Astrocyte of the spinal cord (primary cell): Measurements from ENCODE around the gene SAPCD2.

Experiments used
- DNase-seq: peaks from one replicate; pipeline ENCODE4 v3.0.0; 2011; ENCODE audit warnings: low read depth, low spot score
- H3K4me3 ChIP-seq: 2 replicates; pipeline ENCODE4 v1.5.1; 2011; ENCODE audit warnings: low read depth, mild to moderate bottlenecking, low read length, moderate library complexity
- CTCF ChIP-seq: IDR thresholded peaks from 2 replicates; pipeline ENCODE4 v1.5.1; 2012; ENCODE audit warnings: low read depth, mild to moderate bottlenecking, low read length, inconsistent platforms
- in situ Hi-C: cut with HindIII; loops from 2 replicates; pipeline ENCODE4 v1.10.0; 2017; ENCODE audit warnings: low sequenced_read_pairs

The SAPCD2 gene

GRCh38 chr9:137026384-137026783, 44.0 kb downstream of the SAPCD2 start:
- H3K4me3 ChIP-seq: no peak overlapping the region
- DNase-seq: no peak
- TF ChIP-seq CTCF: no peak
- in situ Hi-C loops: loop anchor here (25.0 kb wide), 1 partner anchor 89 kb away; the partner anchor contains the start of genes C8G and FBXW5

GRCh38 chr9:137025517-137025966, 44.8 kb downstream of the SAPCD2 start:
- TF ChIP-seq CTCF: no peak
- no peak overlapping the region for H3K4me3 ChIP-seq
- in situ Hi-C loops: loop anchor here (25.0 kb wide), 1 partner anchor 88 kb away; the partner anchor contains the start of genes C8G and FBXW5
- DNase-seq: no peak

GRCh38 chr9:137023583-137023991, 46.8 kb downstream of the SAPCD2 start:
- in situ Hi-C loops: no loop called here

GRCh38 chr9:137023157-137023556, 47.2 kb downstream of the SAPCD2 start:
- no peak for DNase-seq
- H3K4me3 ChIP-seq: no peak overlapping the region
- in situ Hi-C loops: no loop called here
- no peak for TF ChIP-seq CTCF

More at GRCh38 chr9:137023583-137023991, 46.8 kb downstream of the SAPCD2 start:
- no peak for TF ChIP-seq CTCF
- no peak for DNase-seq
- no peak overlapping the region for H3K4me3 ChIP-seq

- TF ChIP-seq CTCF: no peak
- H3K4me3 ChIP-seq: no peak overlapping the region
- in situ Hi-C loops: no loop called here
- DNase-seq: no peak
Observed at GRCh38 chr9:137022662-137023008, 47.7 kb downstream of the SAPCD2 start.

- H3K4me3 ChIP-seq: no peak overlapping the region
- in situ Hi-C loops: no loop called here
- no peak for DNase-seq
- no peak for TF ChIP-seq CTCF
Observed at GRCh38 chr9:137021979-137022661, 48.2 kb downstream of the SAPCD2 start.

- TF ChIP-seq CTCF: no peak
- no peak for DNase-seq
- H3K4me3 ChIP-seq: no peak overlapping the region
- in situ Hi-C loops: no loop called here
Observed at GRCh38 chr9:137021568-137021978, 48.8 kb downstream of the SAPCD2 start.
